Measurements from ENCODE around the gene RAB11FIP5.
"Not testable (repeated sequence)": the region's sequence is repeated elsewhere in the genome, so short reads cannot be mapped to it uniquely, and the experiment has no call there.

RAB11FIP5 gene

DNA sequence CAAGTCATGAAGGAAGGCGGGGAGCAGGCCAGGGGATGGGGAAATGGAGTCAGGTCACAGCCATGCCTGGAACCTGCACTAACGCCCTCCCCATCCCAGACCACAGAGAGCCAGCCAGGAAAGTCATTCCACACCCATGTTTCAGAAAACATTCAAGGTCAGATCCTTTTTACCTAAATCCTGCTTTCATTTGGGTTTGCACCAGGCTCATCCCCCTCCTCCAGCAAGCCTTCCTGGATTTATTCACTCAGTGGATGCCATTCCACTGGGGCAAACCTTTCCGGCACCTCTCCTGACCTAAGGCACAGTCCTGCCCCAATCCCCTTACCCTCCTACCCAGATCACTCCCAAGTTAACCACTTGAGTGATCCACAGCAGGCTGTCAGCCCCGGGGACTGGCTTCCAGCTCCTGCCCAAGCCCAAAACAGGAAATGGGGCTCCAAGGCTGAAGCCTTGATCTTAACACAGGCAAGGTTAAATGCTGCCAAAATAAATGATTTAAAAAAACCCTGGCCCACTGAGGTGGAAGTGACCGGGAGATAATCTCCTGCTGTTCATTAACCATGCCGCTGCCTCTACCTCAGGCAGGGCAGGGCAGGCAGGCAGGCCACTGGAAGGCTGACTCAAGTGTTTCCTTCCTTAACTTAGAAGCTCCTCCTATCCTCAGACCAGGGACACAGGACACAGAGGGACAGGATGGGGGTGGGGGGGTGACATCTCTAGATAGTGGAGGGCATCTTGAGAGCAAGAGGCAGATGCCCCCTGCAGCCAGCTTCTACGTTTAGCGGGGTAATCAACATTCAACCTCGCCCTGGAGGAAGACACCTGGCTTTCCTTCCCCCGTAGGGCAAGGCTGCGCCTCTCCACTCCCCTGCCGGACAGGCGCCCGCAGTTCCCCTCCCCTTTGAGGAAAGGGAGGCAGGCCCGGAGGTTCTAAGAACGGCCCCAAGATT lies 1.4 kb downstream of the RAB11FIP5 start:
- peak; percentile 31 for DNase-seq

DNA sequence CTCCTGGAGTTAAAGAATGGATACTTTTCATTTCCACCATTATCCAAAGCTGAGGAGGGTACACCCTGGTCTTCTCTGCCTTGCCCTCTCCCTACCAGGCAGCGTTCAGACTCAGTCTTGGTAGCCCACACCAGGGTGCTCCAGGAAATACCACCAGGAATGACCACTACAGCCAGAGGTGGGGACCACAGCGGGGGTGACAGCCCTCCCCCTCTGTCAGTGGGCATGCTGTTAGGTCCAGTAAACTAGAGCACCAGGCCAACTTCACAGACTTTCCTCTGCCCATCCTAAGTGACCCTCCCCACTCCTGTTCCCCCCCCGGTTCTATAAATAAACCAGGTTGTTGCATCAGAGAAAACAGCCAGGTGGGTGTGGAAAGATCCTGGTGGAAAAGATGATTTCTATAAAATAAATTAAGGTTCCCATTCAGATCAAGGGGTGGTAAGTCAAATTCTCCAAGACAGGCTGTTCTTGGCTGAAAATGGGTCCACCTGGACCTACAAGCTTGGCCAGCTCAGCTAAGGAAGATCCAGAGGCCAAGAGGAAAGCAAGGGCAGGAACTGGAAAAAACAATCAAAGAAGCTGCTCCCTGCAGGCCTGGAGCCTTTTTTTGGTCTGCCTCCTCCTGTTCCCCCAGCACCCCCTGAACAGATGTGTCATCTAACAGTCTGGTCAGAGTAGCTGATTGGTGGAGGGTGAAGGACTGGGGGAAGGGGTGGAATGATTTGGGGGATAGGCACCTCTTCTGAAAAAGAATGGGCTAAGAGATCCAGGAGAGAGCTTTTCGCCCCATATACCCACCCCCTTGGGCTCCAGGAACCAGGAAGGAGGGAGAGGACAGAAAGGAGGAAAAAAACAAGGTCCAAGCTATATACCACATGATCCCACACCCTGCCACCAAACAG lies 2.3 kb downstream of the RAB11FIP5 start:
- no peak for DNase-seq

GRCh38 chr2:73109431-73110167 lies 3.1 kb downstream of the RAB11FIP5 start:
- DNase-seq = no peak

GRCh38 chr2:73107211-73107926 lies 5.4 kb downstream of the RAB11FIP5 start:
- DNase-seq = no peak

DNA sequence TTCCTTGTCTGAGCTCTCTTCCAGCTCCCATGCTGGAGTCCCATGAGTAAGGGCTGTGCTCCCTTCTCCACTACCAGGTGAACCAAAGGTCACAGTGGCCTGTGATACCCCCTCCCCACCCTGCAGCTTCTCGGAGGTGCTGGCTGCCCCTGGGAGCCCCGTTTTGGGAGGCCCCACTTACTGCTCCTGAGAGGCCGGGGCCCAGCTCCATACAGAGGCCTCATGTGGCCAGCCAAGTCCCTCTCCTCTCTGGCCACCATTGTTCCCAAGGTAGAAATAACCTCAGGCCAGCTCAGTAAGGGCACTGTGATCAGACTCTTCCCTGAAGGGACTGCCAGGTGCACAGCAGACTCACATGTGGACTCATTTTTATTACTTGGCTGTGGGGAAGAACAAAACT lies 6.0 kb downstream of the RAB11FIP5 start:
- no peak for DNase-seq

- DNase-seq = no peak
These were observed 7.2 kb downstream of the RAB11FIP5 start for GRCh38 chr2:73105511-73105971.

- no peak for DNase-seq
These were observed 7.8 kb downstream of the RAB11FIP5 start for GRCh38 chr2:73104933-73105332.

GRCh38 chr2:73103018-73103542 lies 9.7 kb downstream of the RAB11FIP5 start:
- DNase-seq = no peak

DNA sequence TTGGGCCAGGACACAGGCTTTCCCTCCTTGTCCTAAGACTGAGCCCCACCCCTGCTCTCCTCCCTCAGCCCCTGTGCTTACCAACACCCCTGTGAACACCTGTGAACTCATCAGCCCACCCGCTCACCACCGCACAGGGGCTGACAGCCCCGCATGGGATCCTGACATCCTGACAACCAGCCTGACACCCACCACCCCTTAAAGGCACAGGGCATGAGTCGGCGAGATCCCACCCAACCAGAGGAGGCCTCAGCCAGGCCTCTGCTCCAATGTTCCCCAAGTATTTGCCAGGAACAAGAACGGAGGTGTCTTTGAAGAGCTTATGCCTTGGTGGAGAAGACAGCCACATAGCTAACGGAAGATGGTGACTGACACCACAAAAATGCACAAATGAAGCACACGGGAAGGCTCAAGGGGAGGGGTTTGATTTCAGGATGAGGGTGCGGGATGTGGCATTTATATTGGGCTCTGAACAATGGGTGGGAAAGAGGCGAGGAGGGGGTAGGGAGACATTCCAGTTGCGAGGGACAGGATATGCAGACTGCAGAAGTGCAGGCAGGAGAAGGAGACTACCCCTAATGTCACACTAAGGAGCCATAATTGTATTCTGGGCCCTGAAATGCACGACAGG lies 11.0 kb downstream of the RAB11FIP5 start:
- no peak for DNase-seq

GRCh38 chr2:73100956-73101355 lies 11.8 kb downstream of the RAB11FIP5 start:
- no peak for DNase-seq

- DNase-seq = no peak
These were observed 13.3 kb downstream of the RAB11FIP5 start for GRCh38 chr2:73099486-73099885.

- no peak for DNase-seq
These were observed 16.8 kb downstream of the RAB11FIP5 start for GRCh38 chr2:73095910-73096309.

- DNase-seq = not testable (repeated sequence)
These were observed 19.0 kb downstream of the RAB11FIP5 start for GRCh38 chr2:73093601-73094218.

GRCh38 chr2:73092146-73092783 lies 20.5 kb downstream of the RAB11FIP5 start:
- DNase-seq = no peak

DNA sequence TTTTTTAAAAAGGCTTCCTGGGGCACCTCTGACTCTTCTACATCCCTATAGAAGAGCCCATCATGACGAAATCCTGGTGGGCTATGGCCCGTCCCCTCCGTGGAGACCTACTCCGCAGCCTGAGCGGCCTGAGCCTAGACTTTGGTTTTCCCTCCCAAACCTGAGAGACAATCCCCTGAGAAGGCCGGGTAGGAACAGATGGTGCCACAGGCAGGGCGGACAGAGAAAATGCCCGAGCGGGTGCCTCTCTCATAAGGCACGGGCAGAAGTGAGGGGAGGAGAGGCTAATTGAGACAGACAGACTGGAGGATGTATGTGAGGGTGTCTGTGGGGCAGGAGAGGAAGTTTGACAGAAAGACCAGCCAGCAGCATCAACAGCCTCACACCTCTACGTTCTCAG lies 21.1 kb downstream of the RAB11FIP5 start:
- DNase-seq = no peak

DNA sequence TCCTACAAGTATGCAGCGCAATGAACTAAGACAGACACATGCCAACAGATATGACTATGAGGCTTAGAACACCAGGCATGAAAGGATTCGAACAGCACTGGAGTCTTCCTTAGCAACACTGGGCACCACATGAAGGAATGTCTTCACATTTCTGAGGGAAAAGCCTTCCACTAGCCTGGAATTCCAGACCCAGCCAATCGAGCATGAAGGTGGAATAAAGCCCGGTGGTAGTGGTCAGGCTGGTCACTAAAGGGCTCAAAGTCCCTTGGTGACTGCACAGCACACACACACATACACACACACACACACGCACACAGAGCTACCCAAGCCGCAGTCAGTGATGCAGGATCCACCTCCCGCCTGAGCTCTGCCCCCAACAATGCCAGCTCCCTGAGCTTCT lies 21.6 kb downstream of the RAB11FIP5 start:
- DNase-seq = no peak

- DNase-seq = no peak
These were observed 23.3 kb downstream of the RAB11FIP5 start for GRCh38 chr2:73089270-73090030.

- no peak for DNase-seq
These were observed 24.0 kb downstream of the RAB11FIP5 start for GRCh38 chr2:73088703-73089102.

DNA sequence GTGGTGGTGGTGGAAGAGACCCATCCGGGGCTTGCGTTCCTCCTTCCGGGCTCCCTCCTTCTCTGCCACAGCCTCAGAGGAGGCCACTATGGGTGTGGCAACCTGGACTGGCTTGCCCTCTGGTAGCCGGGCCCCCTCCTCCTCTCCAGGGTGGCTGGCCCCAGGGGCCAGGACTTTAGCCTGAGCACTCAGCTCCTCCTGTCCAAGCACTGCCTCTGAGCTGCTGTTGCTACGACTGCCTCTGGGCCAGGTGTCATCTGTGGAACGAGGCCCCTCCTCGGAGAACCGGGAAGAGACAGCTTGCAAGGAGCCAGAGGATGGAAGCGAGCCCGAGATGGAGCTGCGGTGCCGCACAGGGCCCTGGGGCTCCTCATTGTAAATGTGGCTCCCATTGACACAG lies 24.5 kb downstream of the RAB11FIP5 start:
- DNase-seq = no peak

- no peak for DNase-seq
These were observed 25.4 kb downstream of the RAB11FIP5 start for GRCh38 chr2:73087311-73087710.
